Spleen (tissue), 11 donors: ENCODE data around the gene LCN10. TPM values are rescaled to one million over a fixed set of nuclear protein-coding genes. Genes with fewer than 3 reads are reported as not detected.
"Not testable (repeated sequence)": the region's sequence is repeated elsewhere in the genome, so short reads cannot be mapped to it uniquely, and the experiment has no call there.

Source experiments
- DNase-seq: peaks from one replicate; pipeline ENCODE4 v3.0.0-alpha.2; 2020
- H3K27ac ChIP-seq, 8 donors: fragments of 200-600 bp; sonication (generic) in 7 of 8; 1 replicate in 4 of 8; 2 replicates in 4 of 8; pipeline versions ENCODE4 v1.5.0 to v1.8.0; 2016 to 2021; ENCODE audit warnings: inconsistent platforms in 4 of 8, mild to moderate bottlenecking in 4 of 8, moderate library complexity in 1 of 8
- H3K27me3 ChIP-seq, 7 donors: fragments of 200-600 bp; sonication (generic) in 6 of 7; replicated peaks in 1 of 7; 1 replicate in 4 of 7; 2 replicates in 3 of 7; pipeline versions ENCODE4 v1.5.0 to v1.8.0; 2016 to 2021; ENCODE audit warnings: inconsistent platforms in 3 of 7, mild to moderate bottlenecking in 1 of 7
- H3K36me3 ChIP-seq, 6 donors: fragments of 200-600 bp; sonication (generic) in 5 of 6; 1 replicate in 4 of 6; 2 replicates in 2 of 6; pipeline versions ENCODE4 v1.5.0 to v1.8.0; 2016 to 2021; ENCODE audit warnings: inconsistent platforms in 2 of 6
- H3K4me1 ChIP-seq, 6 donors: fragments of 200-600 bp; sonication (generic) in 5 of 6; 1 replicate in 3 of 6; 2 replicates in 3 of 6; pipeline versions ENCODE4 v1.5.0 to v1.8.0; 2016 to 2021; ENCODE audit warnings: inconsistent platforms in 3 of 6
- H3K4me3 ChIP-seq, 8 donors: fragments of 200-600 bp; sonication (generic) in 7 of 8; 1 replicate in 4 of 8; 2 replicates in 4 of 8; pipeline versions ENCODE4 v1.5.0 to v1.8.0; 2016 to 2021; ENCODE audit warnings: inconsistent platforms in 4 of 8, mild to moderate bottlenecking in 4 of 8, moderate library complexity in 2 of 8
- H3K9me3 ChIP-seq, 8 donors: fragments of 200-600 bp; sonication (generic) in 7 of 8; 1 replicate in 4 of 8; 2 replicates in 4 of 8; pipeline versions ENCODE4 v1.5.0 to v1.8.0; 2016 to 2021; ENCODE audit warnings: inconsistent platforms in 4 of 8
- POLR2A ChIP-seq, 3 donors: fragments of 450-650 bp; IDR thresholded peaks; one replicate each; pipeline ENCODE4 v1.5.1; 2017; ENCODE audit warnings: antibody characterized with exemption in 3 of 3, mild to moderate bottlenecking in 1 of 3
- POLR2AphosphoS5 ChIP-seq, 3 donors: sonication (generic); formaldehyde crosslinking; IDR thresholded peaks; one replicate each; pipeline ENCODE4 v1.5.1; 2017; ENCODE audit warnings: antibody characterized with exemption in 3 of 3
- WGBS, 5 donors: extraction: QIAGEN DNeasy Blood & Tissue Kit in 3 of 5; methylation state at CpG; one replicate each; pipeline versions ENCODE4 v1.1.5 to v1.1.7; 2013 to 2018; 5-methylcytosine and 5-hydroxymethylcytosine counted together
- intact Hi-C: fragments of 100-400 bp; cut with DNase I; formaldehyde crosslinking; loops from one replicate; pipeline ENCODE4 v1.15.0; 2023; ENCODE audit warnings: low total_unique reads
- polyA plus RNA-seq, 3 donors: library from polyadenylated mRNA; stranded (reverse); fragments of 200-250 nt; gene quantifications; one replicate each; pipeline ENCODE4 v1.2.1, GENCODE V29; 2013
- total RNA-seq, 7 donors: library from RNA; depleted of rRNA in 3 of 7; stranded (reverse); fragments of >200 nt in 3 of 7; fragmentation: NEBNext Ultra II Directional in 4 of 7; extraction: Animal tissue kit (Norgen Biotek cat#: 25700) in 4 of 7; gene quantifications; one replicate each; pipeline versions ENCODE4 v1.1.0 to v1.2.1, GENCODE V29; 2016 to 2021
- TF ChIP-seq, protein P1 (sequence below), 11 experiments: fragments of 200-600 bp in 7 of 11; fragments of 450-650 bp in 4 of 11; sonication (generic) in 4 of 11; IDR thresholded peaks in 8 of 11; conservative IDR thresholded peaks in 3 of 11; 1 replicate in 7 of 11; 2 replicates in 4 of 11; pipeline versions ENCODE4 v1.4.0 to v1.8.0; 2016 to 2021; ENCODE audit warnings: antibody characterized with exemption in 11 of 11, inconsistent platforms in 4 of 11, mild to moderate bottlenecking in 1 of 11
- donor health status: healthy with polysubstance abuse.
- donor health status: DM: no; HTN: no; CAD: no; lungs with moderate emphysema.
- donor health status: DM: no; HTN: no; CAD: no.
- donor health status: Bipolar disorder and iron deficiency.
- donor health status: healthy.
- donor health status: DM: no; HTN: no; CAD: no.
- donor health status: DM: yes; HTN: yes; CAD: no.

Gene LCN10
- total and polyA plus RNA-seq, 10 donors, result 7.2 to 41.3 (median 15.8) TPM

DNA sequence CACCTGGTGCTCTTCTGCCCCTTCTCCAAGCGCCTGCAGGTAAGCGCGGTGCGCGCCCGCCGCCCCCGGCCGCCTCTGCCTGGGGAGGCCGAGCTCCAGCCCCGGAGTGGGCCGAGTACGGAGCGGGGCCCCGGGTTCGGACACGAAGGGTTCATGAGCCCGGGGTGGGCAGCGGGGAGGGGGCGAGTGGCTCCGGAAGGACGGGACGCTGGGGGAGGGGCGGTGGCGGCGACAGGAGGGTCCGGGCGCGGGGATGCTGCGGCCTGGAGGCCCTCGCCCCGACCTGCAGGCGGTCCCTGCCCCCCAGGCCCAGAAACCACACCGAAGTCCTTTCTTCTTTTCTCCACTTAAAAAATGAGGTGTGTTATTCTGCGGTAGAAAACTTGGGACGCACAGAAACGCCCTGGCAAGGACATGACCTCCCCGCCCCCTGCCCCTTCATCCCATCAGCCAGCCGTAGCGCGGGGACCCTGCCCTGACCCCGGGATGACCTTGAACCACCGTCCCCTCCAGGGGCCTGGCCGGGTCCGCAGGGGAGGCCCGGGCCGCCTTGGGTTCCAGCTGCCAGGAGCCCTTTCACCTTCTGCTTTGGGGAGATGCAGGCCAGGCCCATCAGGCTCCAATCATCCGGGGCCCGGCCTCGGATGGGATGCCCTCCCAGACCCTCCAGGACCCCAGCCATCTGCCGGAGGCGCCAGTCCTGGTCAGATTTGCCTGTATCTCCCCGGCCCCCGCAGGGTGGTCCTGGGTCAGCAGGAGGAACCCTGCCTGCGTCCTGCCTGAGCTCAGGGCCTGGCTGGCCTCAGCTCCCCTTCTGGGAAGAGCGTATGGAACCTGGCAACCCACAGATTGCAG is 29.8 kb downstream of the LCN10 start:
- DNase-seq, result peak; percentile 77
- Histone ChIP-seq H3K9me3 (no peaks in the 10 kb centered on the region), H3K4me1 (peaks cover 26 to 46% (median 37%) of the 10 kb centered on the region in 6 donors), H3K4me3 (peak overlapping the region; percentile 25 to 73 (median 39)), H3K27me3 (peaks cover 0 to 69% (median 33%) of the 10 kb centered on the region in 7 donors), H3K36me3 (no peaks in the 10 kb centered on the region), H3K27ac (peak overlapping the region in 5 of 8 donors; percentile 20 to 80 (median 69))
- TF ChIP-seq, protein P1, sequence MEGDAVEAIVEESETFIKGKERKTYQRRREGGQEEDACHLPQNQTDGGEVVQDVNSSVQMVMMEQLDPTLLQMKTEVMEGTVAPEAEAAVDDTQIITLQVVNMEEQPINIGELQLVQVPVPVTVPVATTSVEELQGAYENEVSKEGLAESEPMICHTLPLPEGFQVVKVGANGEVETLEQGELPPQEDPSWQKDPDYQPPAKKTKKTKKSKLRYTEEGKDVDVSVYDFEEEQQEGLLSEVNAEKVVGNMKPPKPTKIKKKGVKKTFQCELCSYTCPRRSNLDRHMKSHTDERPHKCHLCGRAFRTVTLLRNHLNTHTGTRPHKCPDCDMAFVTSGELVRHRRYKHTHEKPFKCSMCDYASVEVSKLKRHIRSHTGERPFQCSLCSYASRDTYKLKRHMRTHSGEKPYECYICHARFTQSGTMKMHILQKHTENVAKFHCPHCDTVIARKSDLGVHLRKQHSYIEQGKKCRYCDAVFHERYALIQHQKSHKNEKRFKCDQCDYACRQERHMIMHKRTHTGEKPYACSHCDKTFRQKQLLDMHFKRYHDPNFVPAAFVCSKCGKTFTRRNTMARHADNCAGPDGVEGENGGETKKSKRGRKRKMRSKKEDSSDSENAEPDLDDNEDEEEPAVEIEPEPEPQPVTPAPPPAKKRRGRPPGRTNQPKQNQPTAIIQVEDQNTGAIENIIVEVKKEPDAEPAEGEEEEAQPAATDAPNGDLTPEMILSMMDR (IDR thresholded peaks at IDR 0.05 in 8 of 11, conservative IDR thresholded peaks at IDR 0.05 in 3 of 11), result no peak
- TF ChIP-seq POLR2A (IDR thresholded peaks at IDR 0.05) (no peak), POLR2AphosphoS5 (IDR thresholded peaks at IDR 0.05) (no peak)
- WGBS, 5 donors, result 3 to 14% (median 6%) methylated on average over 25 to 56 of the region's 56 CpGs
- intact Hi-C loops, result no loop called here

DNA sequence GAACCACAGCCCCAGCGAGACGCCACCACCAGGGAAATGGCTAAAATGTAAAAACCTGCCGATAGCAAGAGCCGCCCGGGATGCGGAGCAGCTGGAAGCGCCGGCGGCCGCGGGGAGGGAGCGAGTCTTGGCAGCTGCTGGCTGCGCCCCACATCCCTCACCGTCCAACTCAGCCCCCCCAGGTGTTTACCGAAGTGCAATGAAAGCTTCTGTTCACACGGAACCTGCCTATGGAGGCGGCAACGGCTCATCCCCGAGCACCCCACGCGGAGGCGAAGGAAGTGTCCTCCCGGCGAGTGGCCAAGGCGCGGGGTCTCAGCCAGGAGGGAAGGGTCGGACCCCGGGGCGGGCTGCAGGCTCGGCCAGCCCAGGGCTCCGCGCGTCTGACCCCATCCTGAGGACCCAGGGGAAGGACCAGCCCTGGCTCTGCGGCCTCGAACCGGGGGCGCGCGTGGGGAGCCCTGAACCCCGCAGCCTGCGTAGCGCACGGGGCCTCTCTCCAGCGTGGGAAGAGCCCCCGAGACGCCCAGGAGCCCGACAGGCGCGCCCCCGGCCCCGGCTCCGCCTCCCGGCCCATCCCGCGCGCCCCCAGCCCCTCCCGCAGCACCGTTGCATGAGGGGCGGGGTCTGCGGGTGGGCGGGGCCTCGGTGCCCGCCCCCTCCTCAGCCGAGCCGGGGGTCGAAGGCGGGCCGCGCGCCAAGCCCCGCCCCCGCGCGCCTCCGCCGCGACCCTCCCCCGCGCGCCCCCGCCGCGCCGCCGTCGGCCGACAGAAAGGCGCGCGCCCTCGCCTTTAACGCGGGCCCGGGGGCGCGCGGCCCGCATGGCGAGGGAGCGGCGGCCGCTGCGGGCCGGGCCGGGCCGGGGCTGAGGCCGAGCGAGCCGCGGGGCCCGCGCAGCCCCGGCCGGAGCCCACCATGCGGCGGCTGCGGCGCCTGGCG is 30.7 kb downstream of the LCN10 start, which contains the start of gene DIPK1B:
DIPK1B (plus strand) TSS at position 822 of the 939 bp plus-strand sequence; CDS start at position 916, 94 bp downstream.
- Histone ChIP-seq H3K27ac (peak within 1 kb of the TSS in 6 of 8 donors; percentile 20 to 80 (median 67)), H3K4me3 (peak within 1 kb of the TSS; percentile 25 to 73 (median 39)), H3K36me3 (no peaks in the 10 kb centered on the region), H3K27me3 (peaks cover 0 to 68% (median 33%) of the 10 kb centered on the region in 7 donors), H3K4me1 (peaks cover 26 to 46% (median 37%) of the 10 kb centered on the region in 6 donors), H3K9me3 (no peaks in the 10 kb centered on the region)
- intact Hi-C loops, result no loop called here
- WGBS, 5 donors, result 2 to 3% (median 2%) methylated on average over 31 to 119 of the region's 119 CpGs
- TF ChIP-seq POLR2A (IDR thresholded peaks at IDR 0.05), result no peak
- peak in 1 of 3 donors; percentile 19 for TF ChIP-seq POLR2AphosphoS5 (IDR thresholded peaks at IDR 0.05)
- DNase-seq, result peak; percentile 79

GRCh38 chr9:136711219-136711648 is 31.5 kb downstream of the LCN10 start:
- H3K36me3 ChIP-seq, H3K9me3 ChIP-seq, H3K4me3 ChIP-seq, H3K27ac ChIP-seq, DNase-seq, intact Hi-C loops: not testable (repeated sequence)
- WGBS, 5 donors, result 58 to 78% (median 69%) methylated on average over 4 of the region's 4 CpGs
- Histone ChIP-seq H3K4me1 (peaks cover 26 to 46% (median 37%) of the 10 kb centered on the region in 6 donors), H3K27me3 (peaks cover 0 to 63% (median 33%) of the 10 kb centered on the region in 7 donors)

DNA sequence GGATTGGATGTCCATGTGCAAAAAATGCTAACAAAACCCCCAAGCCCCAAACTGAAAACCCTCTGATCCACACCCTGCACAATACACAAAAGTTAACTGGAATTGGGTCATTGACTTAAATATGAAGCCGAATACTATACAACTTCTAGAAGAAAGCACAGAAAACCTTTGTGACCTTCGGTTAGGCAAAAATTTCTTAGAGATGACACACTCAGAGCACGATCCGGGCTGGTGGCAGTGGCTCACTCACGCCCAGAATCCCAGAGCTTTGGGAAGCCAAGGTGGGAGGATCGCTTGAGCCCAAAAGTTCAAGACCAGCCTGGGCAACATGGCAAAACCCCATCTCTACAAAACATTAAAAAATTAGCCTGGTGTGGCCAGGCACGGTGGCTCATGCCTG is 32.2 kb downstream of the LCN10 start:
- no peak for TF ChIP-seq POLR2AphosphoS5 (IDR thresholded peaks at IDR 0.05)
- TF ChIP-seq, protein P1 (IDR thresholded peaks at IDR 0.05 in 8 of 11, conservative IDR thresholded peaks at IDR 0.05 in 3 of 11), result no peak
- TF ChIP-seq POLR2A (IDR thresholded peaks at IDR 0.05), result no peak
- H3K36me3 ChIP-seq, result no peaks in the 10 kb centered on the region
- no peak overlapping the region for H3K4me3 ChIP-seq
- no peaks in the 10 kb centered on the region for H3K9me3 ChIP-seq
- no peak for DNase-seq
- 87 to 97% (median 92%) methylated on average over 7 of the region's 7 CpGs for WGBS, 5 donors
- intact Hi-C loops, result no loop called here
- H3K27me3 ChIP-seq, result peaks cover 0 to 59% (median 33%) of the 10 kb centered on the region in 7 donors
- H3K27ac ChIP-seq, result no peak overlapping the region
- H3K4me1 ChIP-seq, result peaks cover 26 to 43% (median 37%) of the 10 kb centered on the region in 6 donors
